Measurements from ENCODE around the gene COPE.

COPE gene

GRCh38 chr19:18865973-18866799 lies 53.0 kb downstream of the COPE start:
- FAIRE-seq, result no peak

GRCh38 chr19:18865106-18865972 lies 53.8 kb downstream of the COPE start:
- FAIRE-seq, result no peak

GRCh38 chr19:18863843-18864362 lies 55.3 kb downstream of the COPE start:
- no peak for FAIRE-seq

GRCh38 chr19:18862976-18863842 lies 56.0 kb downstream of the COPE start:
- FAIRE-seq, result no peak

GRCh38 chr19:18861917-18862316 lies 57.3 kb downstream of the COPE start:
- FAIRE-seq, result no peak

GRCh38 chr19:18861235-18861634 lies 58.0 kb downstream of the COPE start:
- no peak for FAIRE-seq

GRCh38 chr19:18860725-18861124 lies 58.5 kb downstream of the COPE start:
- no peak for FAIRE-seq

- FAIRE-seq, result no peak
Measured at GRCh38 chr19:18860302-18860700, 58.9 kb downstream of the COPE start.

GRCh38 chr19:18859676-18860301 lies 59.4 kb downstream of the COPE start:
- no peak for FAIRE-seq

GRCh38 chr19:18858906-18859646 lies 60.1 kb downstream of the COPE start:
- no peak for FAIRE-seq

- no peak for FAIRE-seq
Measured at GRCh38 chr19:18857223-18857622, 62.0 kb downstream of the COPE start.

- peak; percentile 25 for FAIRE-seq
Measured at GRCh38 chr19:18856385-18857126, 62.6 kb downstream of the COPE start.

GRCh38 chr19:18855647-18856384 lies 63.4 kb downstream of the COPE start:
- FAIRE-seq, result no peak

- no peak for FAIRE-seq
Measured at GRCh38 chr19:18854982-18855381, 64.2 kb downstream of the COPE start.

GRCh38 chr19:18853755-18854427 lies 65.3 kb downstream of the COPE start:
- FAIRE-seq, result no peak

GRCh38 chr19:18852648-18853047 lies 66.5 kb downstream of the COPE start:
- no peak for FAIRE-seq

- no peak for FAIRE-seq
Measured at GRCh38 chr19:18851673-18852325, 67.4 kb downstream of the COPE start.

GRCh38 chr19:18850471-18851375 lies 68.5 kb downstream of the COPE start:
- no peak for FAIRE-seq
